ENCODE measurements around the gene CPD. TPM values are rescaled to one million over a fixed set of nuclear protein-coding genes. Genes with fewer than 3 reads are reported as not detected.
A peak's percentile ranks its signal among the peaks of the same experiment; 100 is the strongest.

The CPD gene
- total RNA-seq, 2 experiments from 2014 or later = 29.0 to 36.3 TPM

DNA sequence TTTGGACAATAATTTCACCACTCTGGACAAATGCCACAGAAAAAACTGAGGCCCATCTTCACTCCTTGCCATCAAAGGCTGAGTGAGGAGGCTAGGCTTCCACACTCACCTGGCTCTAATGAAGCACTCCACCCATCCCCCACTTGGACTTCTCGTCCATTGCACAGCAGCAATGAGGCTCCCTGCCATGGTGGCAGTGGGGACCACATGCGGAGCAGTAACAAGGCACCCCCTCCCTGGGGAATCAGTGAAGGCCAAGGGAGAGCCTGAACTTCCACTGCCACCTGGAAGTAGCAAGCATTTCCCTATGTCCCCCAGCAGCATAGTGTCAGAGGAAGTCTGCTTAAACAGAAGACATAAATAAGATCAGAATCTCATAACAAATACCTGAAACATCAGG, 96.5 kb downstream of the CPD start:
- ATAC-seq (no peak), DNase-seq (no peak)
- Mint-ChIP-seq H3K9me3 (ENCODE audit: low read depth) (no peaks in the 10 kb centered on the region), H3K4me1 (peaks cover 32% of the 10 kb centered on the region), H3K27me3 (peaks cover 2% of the 10 kb centered on the region), H3K36me3 (ENCODE audit: low read depth) (peaks cover 8% of the 10 kb centered on the region), H3K4me3 (no peak overlapping the region), H3K27ac (no peak overlapping the region)
- POLR2A ChIA-PET = no interaction called here
- CTCF ChIA-PET = interaction anchor here (0.7 to 1.8 kb wide), 3 partner anchors 35 to 349 kb away, joined by 3 to 6 read pairs (median 3); partner anchors contain the start of gene CRLF3
- intact Hi-C loops (cut with DNase I, micrococcal nuclease) = loop anchor here (5.0 kb wide), 3 partner anchors 47 to 1017 kb away; no protein-coding TSS in a partner anchor

- ChIA-PET POLR2A (interaction anchor here (0.5 to 0.7 kb wide), 4 partner anchors 111 to 406 kb away, joined by 3 to 6 read pairs (median 4); no protein-coding TSS in a partner anchor), CTCF (interaction anchor here (0.6 to 2.1 kb wide), 28 partner anchors 9 to 541 kb away, joined by 3 to 15 read pairs (median 5); partner anchors contain the start of gene ATAD5)
- Mint-ChIP-seq H3K27me3 (peaks cover 2% of the 10 kb centered on the region), H3K4me3 (peak overlapping the region; percentile 99), H3K36me3 (ENCODE audit: low read depth) (peaks cover 16% of the 10 kb centered on the region), H3K4me1 (peaks cover 36% of the 10 kb centered on the region), H3K9me3 (ENCODE audit: low read depth) (no peaks in the 10 kb centered on the region), H3K27ac (peak overlapping the region; percentile 96)
- ATAC-seq = peak; percentile 17
- intact Hi-C loops (cut with DNase I, micrococcal nuclease) = loop anchor here (1.0 to 5.0 kb wide), 11 partner anchors 46 to 1016 kb away; partner anchors contain the start of genes CRLF3 (in 2 of the 2), BLMH (in 1 of the 2), CPD (in 1 of the 2) and NSRP1 (in 1 of the 2)
- peak; percentile 39 for DNase-seq
Measured at GRCh38 chr17:30476726-30477082, 98.0 kb downstream of the CPD start.

- H3K36me3 Mint-ChIP-seq (ENCODE audit: low read depth) = peaks cover 17% of the 10 kb centered on the region
- DNase-seq (peak; percentile 97), ATAC-seq (peak; percentile 99)
- CTCF ChIA-PET = interaction anchor here (0.6 to 2.1 kb wide), 29 partner anchors 9 to 540 kb away, joined by 3 to 15 read pairs (median 5); partner anchors contain the start of gene ATAD5
- peak within 1 kb of the TSS; percentile 99 for H3K4me3 Mint-ChIP-seq
- peak within 1 kb of the TSS; percentile 96 for H3K27ac Mint-ChIP-seq
- intact Hi-C loops (cut with DNase I, micrococcal nuclease) = loop anchor here (1.0 to 5.0 kb wide), 11 partner anchors 45 to 1015 kb away; partner anchors contain the start of genes CRLF3 (in 2 of the 2), BLMH (in 1 of the 2), CPD (in 1 of the 2) and NSRP1 (in 1 of the 2)
- peaks cover 2% of the 10 kb centered on the region for H3K27me3 Mint-ChIP-seq
- peaks cover 36% of the 10 kb centered on the region for H3K4me1 Mint-ChIP-seq
- no peaks in the 10 kb centered on the region for H3K9me3 Mint-ChIP-seq (ENCODE audit: low read depth)
- POLR2A ChIA-PET = interaction anchor here (0.5 to 0.7 kb wide), 3 partner anchors 196 to 406 kb away, joined by 3 to 6 read pairs (median 4); no protein-coding TSS in a partner anchor
Measured at GRCh38 chr17:30477083-30477773, 98.5 kb downstream of the CPD start, which contains the start of gene GOSR1. Gene GOSR1, plus strand, starts transcription at chr17:30477408. Its CDS starts 26 bp downstream, at chr17:30477434.

DNA sequence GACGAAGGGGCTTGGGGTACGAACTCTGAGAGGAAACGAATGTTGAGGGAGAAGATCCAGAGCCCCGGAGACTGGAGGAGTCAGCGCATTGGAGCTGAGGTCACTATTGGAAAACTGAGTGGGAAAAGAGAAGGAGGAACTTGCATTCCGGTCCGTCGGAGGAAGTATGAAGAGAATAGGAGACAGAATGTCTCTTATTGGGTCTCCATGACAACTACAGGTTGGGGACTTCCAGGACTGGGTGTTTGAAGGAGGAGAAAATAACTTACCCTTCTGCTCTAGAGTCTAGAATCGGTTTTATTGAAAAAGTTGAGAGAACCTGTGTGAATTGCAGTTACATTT, 99.0 kb downstream of the CPD start:
- ATAC-seq = peak; percentile 21
- no peak for DNase-seq
- ChIA-PET CTCF (interaction anchor here (0.7 to 1.9 kb wide), 8 partner anchors 11 to 359 kb away, joined by 3 to 8 read pairs (median 3); no protein-coding TSS in a partner anchor), POLR2A (interaction anchor here (0.6 kb wide), 1 partner anchor 241 kb away, joined by 5 read pairs; no protein-coding TSS in a partner anchor)
- peak overlapping the region; percentile 99 for H3K4me3 Mint-ChIP-seq
- peak overlapping the region; percentile 96 for H3K27ac Mint-ChIP-seq
- H3K4me1 Mint-ChIP-seq = peaks cover 36% of the 10 kb centered on the region
- H3K27me3 Mint-ChIP-seq = peaks cover 2% of the 10 kb centered on the region
- H3K36me3 Mint-ChIP-seq (ENCODE audit: low read depth) = peaks cover 18% of the 10 kb centered on the region
- intact Hi-C loops (cut with DNase I, micrococcal nuclease) = loop anchor here (1.0 to 5.0 kb wide), 11 partner anchors 45 to 1015 kb away; partner anchors contain the start of genes CRLF3 (in 2 of the 2), BLMH (in 1 of the 2), CPD (in 1 of the 2) and NSRP1 (in 1 of the 2)
- H3K9me3 Mint-ChIP-seq (ENCODE audit: low read depth) = no peaks in the 10 kb centered on the region

- Mint-ChIP-seq H3K27ac (no peak overlapping the region), H3K27me3 (no peaks in the 10 kb centered on the region), H3K4me3 (no peak overlapping the region), H3K36me3 (ENCODE audit: low read depth) (peaks cover 47% of the 10 kb centered on the region), H3K9me3 (ENCODE audit: low read depth) (no peaks in the 10 kb centered on the region), H3K4me1 (peaks cover 20% of the 10 kb centered on the region)
- no peak for ATAC-seq
- DNase-seq = no peak
- intact Hi-C loops (cut with DNase I, micrococcal nuclease) = no loop called here
- CTCF ChIA-PET = interaction anchor here (0.8 to 1.1 kb wide), 4 partner anchors 10 to 146 kb away, joined by 3 read pairs; no protein-coding TSS in a partner anchor
- POLR2A ChIA-PET = no interaction called here
Measured at GRCh38 chr17:30482555-30482954, 103.8 kb downstream of the CPD start.

DNA sequence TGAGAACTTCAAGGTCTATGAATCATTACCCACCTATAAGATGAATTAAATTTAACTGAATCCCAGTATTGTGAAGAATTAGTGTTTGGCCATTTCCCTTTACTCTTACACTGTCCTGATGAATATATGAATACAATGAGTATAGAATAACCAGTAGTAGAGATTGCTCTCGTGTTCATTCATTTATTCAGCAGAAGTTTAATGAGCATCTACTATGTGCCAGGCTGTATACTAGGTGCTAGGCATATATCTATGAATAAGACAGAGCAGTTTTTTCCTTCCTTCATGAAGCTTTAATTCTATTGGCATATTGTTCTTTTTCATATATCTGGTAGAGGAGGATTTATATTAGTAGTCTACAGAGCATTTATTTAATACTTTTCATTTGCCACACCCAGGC, 104.4 kb downstream of the CPD start:
- no peaks in the 10 kb centered on the region for H3K27me3 Mint-ChIP-seq
- H3K36me3 Mint-ChIP-seq (ENCODE audit: low read depth) = peaks cover 47% of the 10 kb centered on the region
- POLR2A ChIA-PET = no interaction called here
- H3K4me1 Mint-ChIP-seq = peaks cover 17% of the 10 kb centered on the region
- ATAC-seq = no peak
- intact Hi-C loops (cut with DNase I, micrococcal nuclease) = no loop called here
- H3K9me3 Mint-ChIP-seq (ENCODE audit: low read depth) = no peaks in the 10 kb centered on the region
- H3K27ac Mint-ChIP-seq = no peak overlapping the region
- CTCF ChIA-PET = no interaction called here
- H3K4me3 Mint-ChIP-seq = no peak overlapping the region
- no peak for DNase-seq

DNA sequence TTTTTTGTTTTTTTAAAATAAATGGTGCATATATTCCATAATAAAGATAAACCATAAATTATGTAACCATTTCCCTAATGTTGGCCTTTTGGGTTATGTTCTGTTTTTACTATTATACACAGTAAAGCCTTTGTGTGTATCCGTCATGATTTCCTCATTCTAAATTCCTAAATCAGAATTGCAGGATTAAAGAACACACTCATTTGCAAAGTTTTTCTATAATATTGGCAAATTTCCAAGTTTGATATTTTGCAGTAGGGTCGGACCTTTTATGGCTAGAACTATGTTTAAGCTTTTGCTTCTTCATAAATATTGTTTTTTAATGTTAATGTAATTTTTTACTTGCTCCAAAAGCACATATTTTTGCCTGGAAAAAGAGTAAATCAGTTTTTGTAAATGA, 115.1 kb downstream of the CPD start:
- CTCF ChIA-PET = interaction anchor here (1.9 to 2.5 kb wide), 2 partner anchors 11 to 17 kb away, joined by 5 to 7 read pairs; partner anchors contain the start of gene GOSR1
- ATAC-seq = no peak
- no peak overlapping the region for H3K4me3 Mint-ChIP-seq

DNA sequence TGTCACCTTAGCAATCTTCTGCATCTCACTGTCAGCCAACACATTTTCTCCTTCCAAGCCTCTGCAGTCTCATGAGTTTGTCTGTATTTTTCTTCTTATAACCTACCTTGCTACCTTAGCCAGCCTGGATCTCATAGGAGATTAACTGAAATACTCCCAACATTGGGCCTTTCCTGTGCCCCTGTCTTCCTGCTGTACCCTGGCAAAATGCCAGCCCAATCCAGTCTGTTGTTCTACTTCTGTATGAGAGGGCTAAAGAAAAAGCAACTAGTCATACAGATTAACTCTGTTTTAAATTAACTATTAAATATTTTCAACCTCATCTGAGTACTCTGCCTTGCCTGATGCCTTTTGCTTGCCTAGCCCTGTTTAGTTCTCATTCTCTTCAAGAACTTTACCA, 116.9 kb downstream of the CPD start:
- intact Hi-C loops (cut with DNase I, micrococcal nuclease) = no loop called here
- Mint-ChIP-seq H3K4me1 (peaks cover 11% of the 10 kb centered on the region), H3K4me3 (no peak overlapping the region), H3K36me3 (ENCODE audit: low read depth) (peaks cover 60% of the 10 kb centered on the region), H3K27ac (no peak overlapping the region), H3K9me3 (ENCODE audit: low read depth) (no peaks in the 10 kb centered on the region), H3K27me3 (no peaks in the 10 kb centered on the region)
- ChIA-PET POLR2A (no interaction called here), CTCF (interaction anchor here (0.6 kb wide), 1 partner anchor 139 kb away, joined by 3 read pairs; no protein-coding TSS in a partner anchor)
- ATAC-seq (no peak), DNase-seq (no peak)

More for the DNA sequence above, 115.1 kb downstream of the CPD start:
- Mint-ChIP-seq H3K9me3 (ENCODE audit: low read depth) (no peaks in the 10 kb centered on the region), H3K36me3 (ENCODE audit: low read depth) (peaks cover 56% of the 10 kb centered on the region), H3K4me1 (no peaks in the 10 kb centered on the region), H3K27ac (no peak overlapping the region), H3K27me3 (no peaks in the 10 kb centered on the region)
- no peak for DNase-seq
- POLR2A ChIA-PET = no interaction called here
- intact Hi-C loops (cut with DNase I, micrococcal nuclease) = no loop called here

- H3K4me1 Mint-ChIP-seq = peaks cover 37% of the 10 kb centered on the region
- ATAC-seq (no peak), DNase-seq (no peak)
- H3K4me3 Mint-ChIP-seq = no peak overlapping the region
- no peak overlapping the region for H3K27ac Mint-ChIP-seq
- ChIA-PET CTCF (interaction anchor here (0.9 to 1.0 kb wide), 2 partner anchors 9 to 11 kb away, joined by 3 read pairs; no protein-coding TSS in a partner anchor), POLR2A (interaction anchor here (0.6 kb wide), 1 partner anchor 551 kb away, joined by 5 read pairs; no protein-coding TSS in a partner anchor)
- intact Hi-C loops (cut with DNase I, micrococcal nuclease) = no loop called here
- H3K27me3 Mint-ChIP-seq = no peaks in the 10 kb centered on the region
- peaks cover 46% of the 10 kb centered on the region for H3K36me3 Mint-ChIP-seq (ENCODE audit: low read depth)
- peaks cover 2% of the 10 kb centered on the region for H3K9me3 Mint-ChIP-seq (ENCODE audit: low read depth)
Measured at GRCh38 chr17:30503558-30503957, 124.8 kb downstream of the CPD start.

- no peak overlapping the region for H3K4me3 Mint-ChIP-seq
- H3K9me3 Mint-ChIP-seq (ENCODE audit: low read depth) = peaks cover 2% of the 10 kb centered on the region
- CTCF ChIA-PET = interaction anchor here (1.8 kb wide), 1 partner anchor 9 kb away, joined by 5 read pairs; no protein-coding TSS in a partner anchor
- POLR2A ChIA-PET = no interaction called here
- peaks cover 26% of the 10 kb centered on the region for H3K4me1 Mint-ChIP-seq
- H3K27ac Mint-ChIP-seq = peak overlapping the region; percentile 38
- H3K27me3 Mint-ChIP-seq = no peaks in the 10 kb centered on the region
- intact Hi-C loops (cut with DNase I, micrococcal nuclease) = no loop called here
- H3K36me3 Mint-ChIP-seq (ENCODE audit: low read depth) = peaks cover 33% of the 10 kb centered on the region
- no peak for ATAC-seq
- no peak for DNase-seq
Measured at GRCh38 chr17:30505868-30506417, 127.2 kb downstream of the CPD start.

GRCh38 chr17:30506481-30506880, 127.8 kb downstream of the CPD start:
- H3K4me3 Mint-ChIP-seq = no peak overlapping the region
- H3K27ac Mint-ChIP-seq = peak overlapping the region; percentile 38
- H3K36me3 Mint-ChIP-seq (ENCODE audit: low read depth) = peaks cover 29% of the 10 kb centered on the region
- no peaks in the 10 kb centered on the region for H3K27me3 Mint-ChIP-seq
- ATAC-seq = no peak
- no peak for DNase-seq
- peaks cover 26% of the 10 kb centered on the region for H3K4me1 Mint-ChIP-seq
- ChIA-PET POLR2A (no interaction called here), CTCF (interaction anchor here (1.8 kb wide), 1 partner anchor 9 kb away, joined by 5 read pairs; no protein-coding TSS in a partner anchor)
- intact Hi-C loops (cut with DNase I, micrococcal nuclease) = no loop called here
- H3K9me3 Mint-ChIP-seq (ENCODE audit: low read depth) = no peaks in the 10 kb centered on the region
